NCI-H1436 treated with DMSO at 0.1 percent for 48 hours (cell line): ENCODE data around the gene CUX1.
"Not testable (repeated sequence)": the region's sequence is repeated elsewhere in the genome, so short reads cannot be mapped to it uniquely, and the experiment has no call there.

Source experiments
- DNase-seq: peaks from one replicate; lab custom pipeline; 2025; lab: John Stamatoyannopoulos, UW

CUX1 gene

GRCh38 chr7:101917566-101917965 is 100.1 kb downstream of the CUX1 start:
- no peak for DNase-seq

- DNase-seq: no peak
These were observed 101.0 kb downstream of the CUX1 start for GRCh38 chr7:101918426-101918825.

GRCh38 chr7:101919363-101920115 is 102.1 kb downstream of the CUX1 start:
- DNase-seq: no peak

GRCh38 chr7:101921061-101921460 is 103.6 kb downstream of the CUX1 start:
- no peak for DNase-seq

- not testable (repeated sequence) for DNase-seq
These were observed 104.4 kb downstream of the CUX1 start for GRCh38 chr7:101921546-101922489.

- no peak for DNase-seq
These were observed 105.5 kb downstream of the CUX1 start for GRCh38 chr7:101922631-101923601.

- DNase-seq: no peak
These were observed 106.2 kb downstream of the CUX1 start for GRCh38 chr7:101923602-101923985.

GRCh38 chr7:101924171-101924570 is 106.7 kb downstream of the CUX1 start:
- no peak for DNase-seq

GRCh38 chr7:101926265-101926664 is 108.8 kb downstream of the CUX1 start:
- DNase-seq: no peak

- DNase-seq: no peak
These were observed 110.0 kb downstream of the CUX1 start for GRCh38 chr7:101927389-101927788.

- DNase-seq: no peak
These were observed 110.4 kb downstream of the CUX1 start for GRCh38 chr7:101927802-101928201.

- no peak for DNase-seq
These were observed 111.8 kb downstream of the CUX1 start for GRCh38 chr7:101929256-101929655.

- DNase-seq: not testable (repeated sequence)
These were observed 112.5 kb downstream of the CUX1 start for GRCh38 chr7:101929911-101930310.

GRCh38 chr7:101932083-101932482 is 114.7 kb downstream of the CUX1 start:
- no peak for DNase-seq

- DNase-seq: no peak
These were observed 115.6 kb downstream of the CUX1 start for GRCh38 chr7:101933028-101933427.

- no peak for DNase-seq
These were observed 116.3 kb downstream of the CUX1 start for GRCh38 chr7:101933688-101934121.

- no peak for DNase-seq
These were observed 117.2 kb downstream of the CUX1 start for GRCh38 chr7:101934618-101935017.

GRCh38 chr7:101935521-101936141 is 118.2 kb downstream of the CUX1 start:
- no peak for DNase-seq

- DNase-seq: no peak
These were observed 118.8 kb downstream of the CUX1 start for GRCh38 chr7:101936223-101936610.

- DNase-seq: no peak
These were observed 119.3 kb downstream of the CUX1 start for GRCh38 chr7:101936611-101937231.
